ENCODE data around the gene ATP4B.
"Not testable (repeated sequence)": the region's sequence is repeated elsewhere in the genome, so short reads cannot be mapped to it uniquely, and the experiment has no call there.

The ATP4B gene

GRCh38 chr13:113630296-113630695 lies 27.7 kb downstream of the ATP4B start:
- Histone ChIP-seq H3K27ac (no peak overlapping the region), H3K4me3 (no peak overlapping the region)
- DNase-seq (ENCODE audit: low spot score) = no peak
- no peak for TF ChIP-seq CTCF (IDR thresholded peaks at IDR 0.05)

- Histone ChIP-seq H3K27ac (no peak overlapping the region), H3K4me3 (no peak overlapping the region)
- no peak for DNase-seq (ENCODE audit: low spot score)
- TF ChIP-seq CTCF (IDR thresholded peaks at IDR 0.05) = no peak
Measured at GRCh38 chr13:113629866-113630265, 28.1 kb downstream of the ATP4B start.

- Histone ChIP-seq H3K27ac (no peak overlapping the region), H3K4me3 (no peak overlapping the region)
- DNase-seq (ENCODE audit: low spot score) = no peak
- no peak for TF ChIP-seq CTCF (IDR thresholded peaks at IDR 0.05)
Measured at GRCh38 chr13:113628291-113629270, 29.4 kb downstream of the ATP4B start.

GRCh38 chr13:113627136-113627535 lies 30.9 kb downstream of the ATP4B start:
- no peak for TF ChIP-seq CTCF (IDR thresholded peaks at IDR 0.05)
- Histone ChIP-seq H3K27ac (no peak overlapping the region), H3K4me3 (no peak overlapping the region)
- DNase-seq (ENCODE audit: low spot score) = no peak

- no peak for DNase-seq (ENCODE audit: low spot score)
- no peak for TF ChIP-seq CTCF (IDR thresholded peaks at IDR 0.05)
- no peak overlapping the region for H3K27ac ChIP-seq
- H3K4me3 ChIP-seq = no peak overlapping the region
Measured at GRCh38 chr13:113625965-113626721, 31.9 kb downstream of the ATP4B start.

GRCh38 chr13:113624640-113625304 lies 33.2 kb downstream of the ATP4B start:
- not testable (repeated sequence) for H3K4me3 ChIP-seq; DNase-seq (ENCODE audit: low spot score); H3K27ac ChIP-seq

- TF ChIP-seq CTCF (IDR thresholded peaks at IDR 0.05) = no peak
- H3K27ac ChIP-seq = no peak overlapping the region
- H3K4me3 ChIP-seq = no peak overlapping the region
- DNase-seq (ENCODE audit: low spot score) = no peak
Measured at GRCh38 chr13:113624235-113624587, 33.8 kb downstream of the ATP4B start.

Data from coronary artery (tissue), 2 donors.